KMS-11 (cell line): ENCODE results near the gene SETD1A.

Experiments used
- H2AFZ ChIP-seq: fragments of 200-600 bp; sonication (generic); 2 replicates; pipeline ENCODE4 v1.6.1; 2016; ENCODE audit warnings: antibody characterized with exemption, mixed run types, low read depth
- H3K27ac ChIP-seq: fragments of 200-600 bp; sonication (generic); 2 replicates; pipeline ENCODE4 v1.6.1; 2016; ENCODE audit warnings: mild to moderate bottlenecking, mixed run types
- H3K27me3 ChIP-seq: fragments of 200-600 bp; sonication (generic); 2 replicates; pipeline ENCODE4 v1.6.1; 2017; ENCODE audit warnings: mild to moderate bottlenecking, low read depth, mixed run types, moderate library complexity; ENCODE audit not compliant: insufficient read depth
- H3K36me3 ChIP-seq: fragments of 200-600 bp; sonication (generic); 2 replicates; pipeline ENCODE4 v1.6.1; 2017; ENCODE audit warnings: mild to moderate bottlenecking, mixed run types; ENCODE audit not compliant: insufficient read depth
- H3K4me1 ChIP-seq: fragments of 200-600 bp; sonication (generic); 2 replicates; pipeline ENCODE4 v1.6.1; 2016; ENCODE audit warnings: mild to moderate bottlenecking, low read depth, mixed run types; ENCODE audit not compliant: poor library complexity, severe bottlenecking
- H3K4me2 ChIP-seq: fragments of 200-600 bp; sonication (generic); 2 replicates; pipeline ENCODE4 v1.7.0; 2016; ENCODE audit warnings: mild to moderate bottlenecking, mixed run types
- H3K4me3 ChIP-seq: fragments of 200-600 bp; sonication (generic); IDR thresholded peaks from 2 replicates; pipeline ENCODE4 v1.6.1; 2017; ENCODE audit warnings: low read depth, low read length, mixed read lengths; ENCODE audit not compliant: insufficient read depth
- H3K79me2 ChIP-seq: fragments of 200-600 bp; sonication (generic); 2 replicates; pipeline ENCODE4 v1.6.1; 2016; ENCODE audit warnings: low read depth, mixed run types; ENCODE audit not compliant: insufficient read depth
- H3K9ac ChIP-seq: fragments of 200-600 bp; sonication (generic); 2 replicates; pipeline ENCODE4 v1.6.1; 2016; ENCODE audit warnings: mild to moderate bottlenecking, mixed run types
- H4K20me1 ChIP-seq: fragments of 200-600 bp; sonication (generic); 2 replicates; pipeline ENCODE4 v1.6.1; 2016; ENCODE audit warnings: mild to moderate bottlenecking, mixed run types; ENCODE audit not compliant: insufficient read depth
- CTCF ChIP-seq: fragments of 200-600 bp; sonication (generic); conservative IDR thresholded peaks from 2 replicates; pipeline ENCODE4 v1.6.1; 2017; ENCODE audit warnings: low read depth, mild to moderate bottlenecking, antibody characterized with exemption, low read length, moderate library complexity, mixed read lengths

The SETD1A gene

GRCh38 chr16:30924913-30925631 is 32.5 kb upstream of the SETD1A start:
- no peak for TF ChIP-seq CTCF
- no peak overlapping the region for H3K27ac ChIP-seq

GRCh38 chr16:30925632-30925987 is 31.9 kb upstream of the SETD1A start:
- no peak overlapping the region for H3K4me3 ChIP-seq
- no peaks in the 10 kb centered on the region for H4K20me1 ChIP-seq
- no peaks in the 10 kb centered on the region for H3K27me3 ChIP-seq
- no peaks in the 10 kb centered on the region for H3K79me2 ChIP-seq
- no peak overlapping the region for H3K9ac ChIP-seq
- peaks cover 3% of the 10 kb centered on the region for H3K4me1 ChIP-seq
- no peak overlapping the region for H2AFZ ChIP-seq
- no peak overlapping the region for H3K27ac ChIP-seq
- TF ChIP-seq CTCF: no peak
- H3K36me3 ChIP-seq: no peaks in the 10 kb centered on the region
- H3K4me2 ChIP-seq: no peak overlapping the region

More at GRCh38 chr16:30924913-30925631, 32.5 kb upstream of the SETD1A start:
- Histone ChIP-seq H3K27me3 (no peaks in the 10 kb centered on the region), H2AFZ (no peak overlapping the region), H3K79me2 (no peaks in the 10 kb centered on the region), H3K4me3 (no peak overlapping the region), H3K4me2 (no peak overlapping the region), H3K4me1 (peaks cover 3% of the 10 kb centered on the region), H3K36me3 (no peaks in the 10 kb centered on the region), H4K20me1 (no peaks in the 10 kb centered on the region), H3K9ac (no peak overlapping the region)

- Histone ChIP-seq H2AFZ (no peak overlapping the region), H4K20me1 (no peaks in the 10 kb centered on the region), H3K9ac (no peak overlapping the region), H3K4me3 (no peak overlapping the region), H3K27ac (no peak overlapping the region), H3K36me3 (no peaks in the 10 kb centered on the region), H3K4me2 (no peak overlapping the region), H3K4me1 (peaks cover 3% of the 10 kb centered on the region), H3K79me2 (no peaks in the 10 kb centered on the region), H3K27me3 (no peaks in the 10 kb centered on the region)
- TF ChIP-seq CTCF: no peak
Observed at GRCh38 chr16:30925995-30926811, 31.4 kb upstream of the SETD1A start.

GRCh38 chr16:30926937-30927788 is 30.4 kb upstream of the SETD1A start:
- no peak for TF ChIP-seq CTCF
- H3K4me2 ChIP-seq: no peak overlapping the region

More at GRCh38 chr16:30926937-30927788, 30.4 kb upstream of the SETD1A start:
- no peak overlapping the region for H3K27ac ChIP-seq
- H3K9ac ChIP-seq: no peak overlapping the region
- no peaks in the 10 kb centered on the region for H3K36me3 ChIP-seq
- H3K27me3 ChIP-seq: no peaks in the 10 kb centered on the region
- H3K4me1 ChIP-seq: no peaks in the 10 kb centered on the region
- H3K79me2 ChIP-seq: no peaks in the 10 kb centered on the region
- no peak overlapping the region for H3K4me3 ChIP-seq
- H2AFZ ChIP-seq: no peak overlapping the region
- H4K20me1 ChIP-seq: no peaks in the 10 kb centered on the region
